Cardiac fibroblast (primary cell): ENCODE results near the gene SMG6.

ENCODE experiments used
- DNase-seq, 2 donors: peaks; one replicate each; pipeline versions ENCODE4 v3.0.0 to v3.0.0-alpha.2; 2010; ENCODE audit warnings: low read depth in 2 of 2
- H3K4me3 ChIP-seq, 2 donors: replicated peaks in 1 of 2; 1 replicate in 1 of 2; 2 replicates in 1 of 2; pipeline ENCODE4 v1.5.1; 2011; ENCODE audit warnings: low read depth in 2 of 2, low read length in 2 of 2, mild to moderate bottlenecking in 2 of 2, moderate library complexity in 1 of 2
- TF ChIP-seq, protein P1 (sequence below): IDR thresholded peaks from one replicate; pipeline ENCODE4 v1.5.1; 2011; ENCODE audit warnings: low read depth, mild to moderate bottlenecking, low read length, inconsistent platforms

Gene SMG6

DNA sequence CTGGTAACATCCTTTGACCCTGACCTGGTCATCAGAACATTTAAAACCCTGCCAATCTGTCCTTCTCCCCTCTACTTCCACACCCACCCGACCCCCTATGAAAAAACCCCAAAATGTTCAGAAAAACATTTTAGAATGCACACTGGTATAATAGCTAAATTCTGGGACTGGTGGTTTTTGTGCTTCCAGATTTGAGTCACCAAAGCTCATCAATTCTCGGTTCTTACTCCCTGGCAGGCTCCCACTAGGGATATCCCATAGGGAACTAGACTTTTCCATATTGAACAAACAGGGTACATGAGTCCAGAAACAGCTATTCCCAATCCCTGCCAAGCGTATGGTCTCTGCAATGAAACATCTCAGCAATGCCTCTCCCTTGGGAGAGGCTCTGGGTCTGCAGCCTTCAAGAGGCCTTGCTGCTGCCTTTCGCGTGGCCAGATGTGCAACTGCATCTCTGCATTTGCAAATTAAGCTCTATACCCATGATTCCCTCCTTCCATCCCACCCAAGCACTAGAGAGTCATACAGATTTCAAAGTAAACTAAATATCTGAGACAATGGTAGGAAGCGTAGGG, 67.7 kb downstream of the SMG6 start:
- peak; percentile 76 to 80 for DNase-seq

DNA sequence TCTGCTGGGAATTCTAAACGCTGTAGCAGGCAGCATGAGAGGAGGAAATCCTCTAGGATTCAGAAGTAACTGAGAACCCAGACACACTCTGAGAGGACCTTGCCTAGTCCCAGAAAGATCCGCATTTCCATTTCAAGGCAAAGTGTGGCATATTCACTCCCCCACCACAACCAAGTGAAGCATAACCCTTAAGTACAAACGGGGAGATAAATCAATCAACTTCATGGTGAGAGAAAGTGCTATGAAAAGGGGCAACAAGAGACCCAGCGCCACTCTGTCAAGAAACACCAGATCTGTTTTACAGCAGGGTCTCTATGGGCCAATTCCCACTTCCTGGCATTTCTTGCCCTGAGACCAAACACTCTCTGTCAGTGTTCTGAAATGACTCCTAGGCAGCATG, 68.3 kb downstream of the SMG6 start:
- TF ChIP-seq, protein P1, sequence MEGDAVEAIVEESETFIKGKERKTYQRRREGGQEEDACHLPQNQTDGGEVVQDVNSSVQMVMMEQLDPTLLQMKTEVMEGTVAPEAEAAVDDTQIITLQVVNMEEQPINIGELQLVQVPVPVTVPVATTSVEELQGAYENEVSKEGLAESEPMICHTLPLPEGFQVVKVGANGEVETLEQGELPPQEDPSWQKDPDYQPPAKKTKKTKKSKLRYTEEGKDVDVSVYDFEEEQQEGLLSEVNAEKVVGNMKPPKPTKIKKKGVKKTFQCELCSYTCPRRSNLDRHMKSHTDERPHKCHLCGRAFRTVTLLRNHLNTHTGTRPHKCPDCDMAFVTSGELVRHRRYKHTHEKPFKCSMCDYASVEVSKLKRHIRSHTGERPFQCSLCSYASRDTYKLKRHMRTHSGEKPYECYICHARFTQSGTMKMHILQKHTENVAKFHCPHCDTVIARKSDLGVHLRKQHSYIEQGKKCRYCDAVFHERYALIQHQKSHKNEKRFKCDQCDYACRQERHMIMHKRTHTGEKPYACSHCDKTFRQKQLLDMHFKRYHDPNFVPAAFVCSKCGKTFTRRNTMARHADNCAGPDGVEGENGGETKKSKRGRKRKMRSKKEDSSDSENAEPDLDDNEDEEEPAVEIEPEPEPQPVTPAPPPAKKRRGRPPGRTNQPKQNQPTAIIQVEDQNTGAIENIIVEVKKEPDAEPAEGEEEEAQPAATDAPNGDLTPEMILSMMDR: no peak
- H3K4me3 ChIP-seq: no peak overlapping the region
- DNase-seq: no peak

More for the DNA sequence above, 67.7 kb downstream of the SMG6 start:
- no peak overlapping the region for H3K4me3 ChIP-seq
- TF ChIP-seq, protein P1: peak; percentile 15

DNA sequence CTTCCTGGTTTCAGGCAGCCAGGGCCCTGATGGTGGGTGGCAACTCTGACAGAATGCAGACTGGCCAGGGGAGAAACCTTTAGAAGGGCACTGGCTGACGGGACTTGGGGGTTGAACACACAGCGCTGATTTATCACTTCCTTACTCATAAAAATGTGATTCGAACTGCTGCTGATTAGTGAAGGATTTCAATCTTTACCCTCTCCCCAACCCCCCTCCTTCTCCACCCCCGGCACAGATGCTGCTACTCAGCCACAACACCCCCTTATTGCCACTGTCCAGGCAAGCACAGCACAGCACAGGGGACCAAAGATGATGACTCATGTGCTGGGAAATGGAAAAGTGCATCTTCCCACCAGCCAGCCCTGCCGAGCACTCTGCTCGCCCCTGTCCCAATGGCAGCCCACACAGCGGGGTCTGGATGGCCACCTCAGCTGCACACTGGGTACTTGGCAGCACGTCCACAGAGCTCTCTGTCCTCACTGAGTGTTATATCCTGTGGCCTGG, 70.1 kb downstream of the SMG6 start:
- peak; percentile 57 to 76 for DNase-seq
- TF ChIP-seq, protein P1: no peak
- H3K4me3 ChIP-seq: no peak overlapping the region

DNA sequence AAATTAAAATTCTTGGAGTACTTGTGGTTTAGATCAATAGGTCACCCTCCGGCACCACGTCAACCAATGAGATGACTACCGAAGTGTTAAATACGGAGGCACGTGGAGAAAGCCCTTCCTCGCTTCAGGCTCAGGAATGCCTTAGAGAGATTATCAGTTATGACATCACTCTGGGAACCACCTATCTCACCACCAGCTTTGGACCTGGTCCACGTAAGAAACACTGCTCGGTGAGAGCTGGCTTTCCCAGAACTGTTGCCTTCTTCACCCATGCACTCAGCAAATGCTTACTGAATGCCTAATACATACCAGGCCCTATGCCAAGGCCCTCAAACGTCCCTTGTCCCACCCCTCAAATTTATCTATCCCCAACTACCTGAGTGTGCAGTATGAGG, 71.3 kb downstream of the SMG6 start:
- DNase-seq: peak; percentile 87 to 89
- TF ChIP-seq, protein P1: no peak
- H3K4me3 ChIP-seq: no peak overlapping the region

DNA sequence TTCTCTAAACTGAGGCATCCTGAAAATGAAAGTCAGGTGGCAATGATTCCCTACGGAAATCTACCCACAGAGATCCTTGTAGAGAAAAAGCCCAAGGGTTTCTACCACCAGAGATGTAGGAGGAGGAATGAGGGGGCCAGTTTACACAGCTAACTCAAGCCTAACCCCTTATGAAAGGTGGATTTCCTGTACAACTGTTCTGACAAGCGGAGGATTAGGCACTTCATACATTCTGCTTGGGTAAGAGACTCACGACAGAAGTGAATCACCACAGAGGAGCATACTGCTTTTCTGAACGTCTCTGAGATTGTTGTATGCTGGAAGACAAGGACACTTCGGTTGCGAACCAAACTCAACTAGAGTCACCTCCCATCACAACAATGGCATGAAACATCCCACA, 72.7 kb downstream of the SMG6 start:
- DNase-seq: peak in 1 of 2 donors; percentile 75
- TF ChIP-seq, protein P1: no peak

DNA sequence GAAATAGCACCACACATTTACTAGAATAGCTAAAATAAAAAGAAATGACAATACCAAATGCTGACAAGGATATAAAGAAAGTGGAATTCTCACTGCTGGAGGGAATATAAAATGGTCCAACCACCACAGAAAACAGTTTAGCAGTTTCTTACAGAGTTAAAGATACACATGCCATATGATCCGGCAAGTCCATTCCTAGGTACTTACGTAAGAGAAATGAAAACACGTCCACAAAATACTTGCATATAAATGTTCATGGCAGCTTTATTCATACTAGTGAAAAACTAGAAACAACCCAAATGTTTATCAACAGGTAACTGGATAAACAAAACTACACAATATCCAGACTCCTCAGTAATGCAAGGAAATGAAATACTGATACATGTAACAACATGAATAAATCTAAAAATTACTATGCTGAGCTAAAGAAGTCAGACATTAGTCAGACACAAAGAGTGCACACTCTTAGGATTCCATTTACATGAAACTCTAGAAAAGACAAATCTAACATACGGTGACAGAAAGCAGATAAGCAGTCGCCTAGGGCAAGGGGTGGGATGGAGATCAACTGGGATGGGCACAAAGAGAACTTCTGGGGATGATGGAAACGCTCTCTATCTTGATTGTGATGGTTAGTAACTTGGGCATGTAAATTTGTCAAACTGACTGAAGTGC, 76.4 kb downstream of the SMG6 start:
- no peak overlapping the region for H3K4me3 ChIP-seq
- TF ChIP-seq, protein P1: no peak
- DNase-seq: no peak

More for the DNA sequence above, 72.7 kb downstream of the SMG6 start:
- H3K4me3 ChIP-seq: no peak overlapping the region

DNA sequence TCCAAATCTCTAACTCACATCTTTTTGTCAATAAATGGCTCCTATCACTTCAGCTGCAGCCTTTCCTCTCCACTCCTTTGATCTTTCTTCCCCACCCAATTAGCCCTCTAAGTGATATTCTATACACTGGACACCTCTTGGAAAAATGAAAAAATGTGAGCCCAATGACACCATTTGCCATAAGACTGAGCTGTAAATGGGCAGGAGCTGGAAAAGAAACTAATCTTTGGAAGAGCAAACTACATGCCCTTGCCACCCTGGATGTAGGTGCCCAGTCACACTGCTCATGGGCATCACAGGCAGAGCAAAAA, 80.0 kb downstream of the SMG6 start:
- no peak overlapping the region for H3K4me3 ChIP-seq
- DNase-seq: no peak
- TF ChIP-seq, protein P1: no peak
